Effector memory CD8-positive, alpha-beta T cell (primary cell): ENCODE measurements around the gene PRC1.

ENCODE experiments used
- ATAC-seq: fragments of 150-1000 bp; cut with Tn5 transposase; replicated peaks from 2 replicates; pipeline ENCODE4 v1.10.0; 2021; ENCODE audit warnings: mild to moderate bottlenecking, moderate library complexity
- DNase-seq, 3 experiments: peaks; one replicate each; pipeline ENCODE4 v3.0.0; 2021
- H3K27ac Mint-ChIP-seq, 2 donors: one replicate each; pipeline ENCODE4 v1.8.0; 2022; ENCODE audit warnings: mild to moderate bottlenecking in 2 of 2, mixed read lengths in 2 of 2, moderate library complexity in 2 of 2
- H3K27me3 Mint-ChIP-seq, 2 donors: one replicate each; pipeline ENCODE4 v1.8.0; 2022; ENCODE audit warnings: mixed read lengths in 2 of 2
- H3K36me3 Mint-ChIP-seq: one replicate; pipeline ENCODE4 v1.8.0; 2022; ENCODE audit warnings: mild to moderate bottlenecking, moderate library complexity, mixed read lengths; ENCODE audit not compliant: insufficient read depth
- H3K4me1 Mint-ChIP-seq, 2 donors: one replicate each; pipeline ENCODE4 v1.8.0; 2022; ENCODE audit warnings: low read depth in 2 of 2, mixed read lengths in 2 of 2
- H3K4me3 Mint-ChIP-seq, 2 donors: one replicate each; pipeline ENCODE4 v1.8.0; 2022; ENCODE audit warnings: mild to moderate bottlenecking in 2 of 2, mixed read lengths in 2 of 2, moderate library complexity in 2 of 2
- H3K9me3 Mint-ChIP-seq, 2 donors: one replicate each; pipeline ENCODE4 v1.8.0; 2022; ENCODE audit warnings: mixed read lengths in 2 of 2

PRC1 gene

DNA sequence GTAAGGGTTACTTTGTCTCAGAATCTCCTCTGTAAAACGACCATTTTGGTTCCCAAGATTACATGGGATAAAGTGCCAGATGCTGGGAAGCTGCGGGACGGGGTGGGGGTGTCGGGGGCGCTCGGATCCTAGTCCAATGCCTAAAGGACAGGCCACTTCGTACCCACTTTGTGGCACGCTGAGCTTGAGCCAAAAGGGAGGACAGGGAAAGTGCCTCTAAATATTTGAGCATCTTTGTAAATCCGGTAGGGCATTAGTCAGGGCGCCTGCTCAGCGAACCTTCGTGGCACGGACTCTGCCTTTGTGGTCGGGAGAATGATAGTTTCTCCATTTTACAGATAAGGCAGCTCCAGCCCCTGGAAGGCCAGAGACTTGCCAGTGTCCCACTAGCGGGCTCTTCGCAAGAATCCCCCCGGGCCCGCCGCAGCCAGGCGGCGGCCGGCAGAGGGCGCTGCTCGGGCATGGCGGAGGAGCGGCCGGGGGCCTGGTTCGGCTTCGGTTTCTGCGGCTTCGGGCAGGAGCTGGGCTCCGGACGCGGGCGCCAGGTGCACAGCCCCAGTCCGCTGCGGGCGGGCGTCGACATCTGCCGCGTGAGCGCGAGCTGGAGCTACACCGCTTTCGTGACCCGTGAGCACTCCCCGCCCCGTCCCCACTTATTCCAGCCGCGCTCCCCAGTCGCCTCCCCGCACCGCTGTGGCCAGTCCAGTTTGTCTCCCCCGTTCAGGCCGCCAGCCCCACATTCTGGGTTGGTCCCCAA, 37.9 kb downstream of the PRC1 start:
- Mint-ChIP-seq H3K4me3 (peak overlapping the region; percentile 52 to 84), H3K9me3 (no peaks in the 10 kb centered on the region), H3K36me3 (peaks cover 22% of the 10 kb centered on the region), H3K4me1 (peaks cover 3 to 10% of the 10 kb centered on the region in 2 donors), H3K27me3 (no peaks in the 10 kb centered on the region), H3K27ac (no peak overlapping the region)
- DNase-seq (peak; percentile 21 to 36 (median 26)), ATAC-seq (no peak)

DNA sequence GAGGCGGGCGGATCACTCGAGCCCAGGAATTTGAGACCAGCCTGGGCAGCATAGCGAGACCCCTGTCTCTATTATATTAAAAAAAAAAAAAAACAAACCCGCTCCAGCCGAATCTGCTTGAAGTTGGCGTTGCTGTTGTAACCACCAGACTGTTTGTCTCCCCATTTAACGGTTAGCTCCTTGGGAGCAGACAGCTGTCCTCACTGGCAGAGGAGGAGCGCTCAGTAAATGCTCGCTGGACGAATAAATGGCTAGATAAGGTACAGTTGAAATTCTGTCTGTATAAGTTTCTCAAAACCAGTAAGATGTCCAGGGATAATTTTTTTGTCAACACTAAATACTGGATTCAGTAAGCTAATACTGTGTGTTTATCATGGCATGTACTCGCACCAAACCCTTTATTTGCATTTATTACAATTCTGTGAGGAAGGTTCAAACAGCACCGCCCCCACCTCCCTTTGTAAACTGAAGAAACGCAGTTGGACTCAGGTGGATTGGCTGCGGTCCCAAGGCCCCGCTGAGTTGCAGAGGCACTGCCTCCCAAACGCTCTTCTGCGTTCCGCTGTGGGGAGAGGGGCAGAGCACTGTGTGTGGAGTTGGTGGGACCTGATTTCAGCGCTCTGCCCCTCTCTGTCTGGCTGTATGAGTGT, 38.6 kb downstream of the PRC1 start:
- ATAC-seq (no peak), DNase-seq (no peak)
- H3K27ac Mint-ChIP-seq = peak overlapping the region in 1 of 2 donors; percentile 86
- peaks cover 18% of the 10 kb centered on the region for H3K36me3 Mint-ChIP-seq
- H3K9me3 Mint-ChIP-seq = no peaks in the 10 kb centered on the region
- H3K4me3 Mint-ChIP-seq = peak overlapping the region; percentile 81 to 84
- no peaks in the 10 kb centered on the region for H3K27me3 Mint-ChIP-seq
- H3K4me1 Mint-ChIP-seq = peaks cover 3 to 10% of the 10 kb centered on the region in 2 donors

DNA sequence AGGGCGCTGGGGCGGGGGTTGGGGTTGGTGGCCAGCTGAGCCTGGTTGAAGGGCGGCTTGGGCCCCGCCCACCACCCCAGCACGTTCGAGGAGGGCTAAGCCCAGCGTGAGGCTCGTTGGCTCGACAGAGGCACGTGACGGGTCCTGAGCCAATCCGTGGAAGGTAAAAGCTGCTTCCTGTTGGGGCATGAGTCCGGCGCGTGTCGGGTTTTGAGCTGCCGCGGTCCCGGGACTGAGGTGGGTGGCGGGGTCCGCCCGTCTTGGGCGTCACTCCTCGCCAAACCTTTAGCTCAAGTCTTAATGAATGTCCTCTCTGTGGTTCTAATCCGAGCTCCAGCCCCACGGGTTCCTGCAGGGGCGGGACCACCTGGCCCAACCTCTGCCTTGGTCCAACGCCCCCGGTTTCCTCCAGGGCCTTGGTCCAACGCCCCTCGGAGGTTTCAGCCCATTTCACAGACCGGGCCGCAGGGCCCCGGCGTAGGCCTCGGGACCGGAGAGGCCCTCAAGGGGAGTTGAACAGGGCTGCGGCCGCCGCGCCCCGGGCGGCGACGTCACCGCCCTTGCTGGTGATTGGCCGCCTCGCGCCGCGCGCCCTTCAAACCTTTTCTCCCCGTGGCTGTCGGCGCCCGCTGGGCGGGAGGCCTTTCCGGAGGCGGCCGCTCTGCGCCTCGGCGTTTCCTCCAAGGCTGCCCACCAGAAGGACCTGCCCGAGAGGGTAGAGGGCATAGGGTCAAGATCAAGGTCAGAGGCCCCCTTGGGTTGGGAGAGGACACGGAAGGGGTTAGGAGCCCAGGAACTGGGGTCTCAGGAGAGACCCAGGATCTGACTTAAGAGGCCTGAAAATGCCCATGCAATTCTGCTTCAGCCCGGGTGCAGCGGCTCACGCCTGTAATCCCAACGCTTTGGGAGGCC, 39.4 kb downstream of the PRC1 start, which contains the start of gene RCCD1:
TSS of gene RCCD1 (plus strand) at position 173 of the 912 bp plus-strand sequence. CDS start 1,851 bp downstream, outside the sequence.
- no peaks in the 10 kb centered on the region for H3K9me3 Mint-ChIP-seq
- DNase-seq = peak; percentile 78 to 82 (median 79)
- H3K27me3 Mint-ChIP-seq = no peaks in the 10 kb centered on the region
- peak within 1 kb of the TSS; percentile 86 to 94 for H3K27ac Mint-ChIP-seq
- peaks cover 3 to 10% of the 10 kb centered on the region in 2 donors for H3K4me1 Mint-ChIP-seq
- ATAC-seq = peak; percentile 96
- peaks cover 15% of the 10 kb centered on the region for H3K36me3 Mint-ChIP-seq
- H3K4me3 Mint-ChIP-seq = peak within 1 kb of the TSS; percentile 81 to 84

GRCh38 chr15:90953947-90954711, 40.2 kb downstream of the PRC1 start:
- DNase-seq = no peak
- no peaks in the 10 kb centered on the region for H3K9me3 Mint-ChIP-seq
- ATAC-seq = no peak
- peaks cover 3 to 10% of the 10 kb centered on the region in 2 donors for H3K4me1 Mint-ChIP-seq
- no peaks in the 10 kb centered on the region for H3K27me3 Mint-ChIP-seq
- H3K4me3 Mint-ChIP-seq = peak overlapping the region; percentile 81 to 84
- peaks cover 16% of the 10 kb centered on the region for H3K36me3 Mint-ChIP-seq
- H3K27ac Mint-ChIP-seq = peak overlapping the region; percentile 86 to 94

DNA sequence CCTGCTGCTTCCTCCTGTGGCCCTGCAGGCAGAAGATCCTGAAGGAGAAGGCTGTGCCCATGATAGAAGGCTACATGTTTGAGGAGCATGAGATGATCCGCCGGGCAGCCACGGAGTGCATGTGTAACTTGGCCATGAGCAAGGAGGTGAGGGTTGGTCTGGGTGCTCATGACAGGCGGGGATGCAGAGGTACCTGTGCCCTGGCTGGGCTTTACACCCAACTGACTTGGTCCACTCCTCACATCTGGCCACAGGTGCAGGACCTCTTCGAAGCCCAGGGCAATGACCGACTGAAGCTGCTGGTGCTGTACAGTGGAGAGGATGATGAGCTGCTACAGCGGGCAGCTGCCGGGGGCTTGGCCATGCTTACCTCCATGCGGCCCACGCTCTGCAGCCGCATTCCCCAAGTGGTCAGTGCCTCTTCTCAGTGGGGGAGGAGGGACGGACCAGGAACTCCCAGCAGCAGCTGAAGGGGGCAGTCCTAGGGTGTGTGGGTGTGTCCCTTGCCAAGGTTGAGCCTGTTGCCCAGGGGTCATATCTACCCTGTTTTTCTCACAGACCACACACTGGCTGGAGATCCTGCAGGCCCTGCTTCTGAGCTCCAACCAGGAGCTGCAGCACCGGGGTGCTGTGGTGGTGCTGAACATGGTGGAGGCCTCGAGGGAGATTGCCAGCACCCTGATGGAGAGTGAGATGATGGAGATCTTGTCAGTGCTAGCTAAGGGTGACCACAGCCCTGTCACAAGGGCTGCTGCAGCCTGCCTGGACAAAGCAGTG, 41.2 kb downstream of the PRC1 start:
- Mint-ChIP-seq H3K4me3 (peak overlapping the region in 1 of 2 donors; percentile 84), H3K9me3 (no peaks in the 10 kb centered on the region), H3K27ac (no peak overlapping the region), H3K4me1 (peaks cover 3 to 10% of the 10 kb centered on the region in 2 donors), H3K36me3 (peaks cover 26% of the 10 kb centered on the region), H3K27me3 (no peaks in the 10 kb centered on the region)
- DNase-seq (no peak), ATAC-seq (no peak)

DNA sequence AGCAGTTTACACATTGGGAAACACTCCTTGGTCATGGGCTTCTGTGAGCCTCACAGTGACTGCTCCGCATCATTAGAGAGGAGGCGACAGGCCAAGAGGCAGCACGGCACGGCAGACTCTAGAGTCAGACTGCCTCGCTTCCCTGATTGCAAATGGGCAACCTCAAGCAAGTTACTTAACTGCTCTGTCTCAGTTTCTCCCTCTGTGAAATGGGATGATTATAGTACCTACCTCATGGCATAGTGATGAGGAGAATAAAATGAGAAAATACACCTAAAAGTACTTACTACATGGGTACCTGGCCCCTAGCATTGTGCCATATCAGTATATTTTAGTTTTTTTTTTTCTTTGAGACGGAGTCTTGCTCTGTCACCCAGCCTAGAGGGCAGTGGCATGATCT, 43.7 kb downstream of the PRC1 start:
- Mint-ChIP-seq H3K27me3 (no peaks in the 10 kb centered on the region), H3K9me3 (no peaks in the 10 kb centered on the region), H3K27ac (no peak overlapping the region), H3K4me1 (peaks cover 3 to 10% of the 10 kb centered on the region in 2 donors), H3K4me3 (no peak overlapping the region), H3K36me3 (peaks cover 37% of the 10 kb centered on the region)
- no peak for ATAC-seq
- no peak for DNase-seq

- Mint-ChIP-seq H3K36me3 (peaks cover 42% of the 10 kb centered on the region), H3K27me3 (no peaks in the 10 kb centered on the region), H3K4me3 (no peak overlapping the region), H3K4me1 (peaks cover 2 to 7% of the 10 kb centered on the region in 2 donors), H3K27ac (no peak overlapping the region), H3K9me3 (no peaks in the 10 kb centered on the region)
- no peak for ATAC-seq
- DNase-seq = no peak
Observed at GRCh38 chr15:90949979-90950675, 44.2 kb downstream of the PRC1 start.

DNA sequence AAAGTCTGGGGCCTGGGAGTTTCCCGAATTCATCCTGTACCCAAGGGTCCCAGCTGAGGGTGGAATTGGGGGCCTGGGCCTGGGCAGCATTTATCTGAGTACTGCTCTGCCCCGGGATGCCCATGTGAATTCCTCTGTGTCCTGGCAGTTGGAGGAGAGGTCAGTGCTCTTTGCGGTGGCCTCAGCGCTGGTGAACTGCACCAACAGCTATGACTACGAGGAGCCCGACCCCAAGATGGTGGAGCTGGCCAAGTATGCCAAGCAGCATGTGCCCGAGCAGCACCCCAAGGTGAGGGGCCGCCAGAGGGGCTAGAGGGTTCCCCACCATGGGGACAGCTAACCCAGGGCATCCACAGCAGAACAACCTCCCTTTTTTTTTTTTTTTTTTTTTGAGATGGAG, 45.8 kb downstream of the PRC1 start:
- Mint-ChIP-seq H3K27ac (no peak overlapping the region), H3K4me1 (no peaks in the 10 kb centered on the region), H3K27me3 (no peaks in the 10 kb centered on the region), H3K36me3 (peaks cover 51% of the 10 kb centered on the region), H3K9me3 (no peaks in the 10 kb centered on the region), H3K4me3 (no peak overlapping the region)
- no peak for DNase-seq
- ATAC-seq = no peak

DNA sequence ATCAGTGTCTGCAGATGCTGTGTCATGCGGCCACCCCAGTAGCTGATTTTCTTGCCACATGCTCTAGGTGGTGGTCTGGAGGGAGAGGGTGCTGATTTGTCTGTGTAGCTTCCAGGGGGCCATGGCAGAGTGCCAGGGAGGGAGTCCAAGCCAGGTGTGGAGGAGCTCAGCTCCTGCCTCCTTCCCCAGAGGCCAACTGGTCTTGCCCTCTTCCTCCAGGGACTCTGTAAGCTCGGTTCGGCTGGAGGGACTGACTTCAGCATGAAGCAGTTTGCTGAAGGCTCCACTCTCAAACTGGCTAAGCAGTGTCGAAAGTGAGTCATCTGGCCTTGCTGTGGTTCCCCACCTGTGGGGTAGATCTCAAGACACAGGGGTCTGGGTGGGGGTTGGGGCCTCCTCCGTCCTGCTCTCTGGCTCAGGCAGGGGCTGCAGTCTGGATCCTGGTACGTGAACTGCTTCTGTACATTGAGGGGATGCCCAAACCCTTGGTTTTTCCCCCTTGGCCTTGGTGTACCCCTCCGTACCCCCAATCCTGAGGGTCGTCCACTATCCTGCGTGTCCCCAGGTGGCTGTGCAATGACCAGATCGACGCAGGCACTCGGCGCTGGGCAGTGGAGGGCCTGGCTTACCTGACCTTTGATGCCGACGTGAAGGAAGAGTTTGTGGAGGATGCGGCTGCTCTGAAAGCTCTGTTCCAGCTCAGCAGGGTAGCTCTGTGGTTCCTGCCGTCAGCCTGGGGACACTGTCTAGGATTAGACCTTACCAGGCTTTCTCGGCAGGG, 46.6 kb downstream of the PRC1 start:
- H3K9me3 Mint-ChIP-seq = no peaks in the 10 kb centered on the region
- no peaks in the 10 kb centered on the region for H3K27me3 Mint-ChIP-seq
- ATAC-seq (no peak), DNase-seq (no peak)
- peak overlapping the region in 1 of 2 donors; percentile 49 for H3K27ac Mint-ChIP-seq
- peaks cover 57% of the 10 kb centered on the region for H3K36me3 Mint-ChIP-seq
- H3K4me3 Mint-ChIP-seq = no peak overlapping the region
- H3K4me1 Mint-ChIP-seq = no peaks in the 10 kb centered on the region

- no peaks in the 10 kb centered on the region for H3K27me3 Mint-ChIP-seq
- H3K36me3 Mint-ChIP-seq = peaks cover 64% of the 10 kb centered on the region
- H3K9me3 Mint-ChIP-seq = no peaks in the 10 kb centered on the region
- no peaks in the 10 kb centered on the region for H3K4me1 Mint-ChIP-seq
- ATAC-seq = no peak
- H3K27ac Mint-ChIP-seq = no peak overlapping the region
- no peak overlapping the region for H3K4me3 Mint-ChIP-seq
- no peak for DNase-seq
Observed at GRCh38 chr15:90946941-90947576, 47.3 kb downstream of the PRC1 start.

GRCh38 chr15:90946538-90946937, 47.8 kb downstream of the PRC1 start:
- Mint-ChIP-seq H3K4me3 (no peak overlapping the region), H3K36me3 (peaks cover 67% of the 10 kb centered on the region), H3K9me3 (no peaks in the 10 kb centered on the region), H3K27ac (no peak overlapping the region), H3K4me1 (no peaks in the 10 kb centered on the region), H3K27me3 (no peaks in the 10 kb centered on the region)
- ATAC-seq = no peak
- no peak for DNase-seq
